ACC112 (cell line): Measurements from ENCODE around the gene LARP6.

Experiments
- H2AFZ ChIP-seq: fragments of 200-600 bp; sonication (generic); one replicate; pipeline ENCODE4 v1.6.0; 2017; ENCODE audit warnings: antibody characterized with exemption, low read length; ENCODE audit not compliant: unreplicated experiment
- H3K27ac ChIP-seq: fragments of 200-600 bp; sonication (generic); 2 replicates; pipeline ENCODE4 v1.5.1; 2014; ENCODE audit warnings: low read depth, mild to moderate bottlenecking, antibody characterized with exemption, low read length, moderate library complexity
- H3K27me3 ChIP-seq: fragments of 200-600 bp; sonication (generic); 2 replicates; pipeline ENCODE4 v1.6.1; 2014; ENCODE audit warnings: mild to moderate bottlenecking, antibody characterized with exemption, low read length, moderate library complexity, mixed read lengths; ENCODE audit not compliant: insufficient read depth
- H3K36me3 ChIP-seq: fragments of 200-600 bp; sonication (generic); 2 replicates; pipeline ENCODE4 v1.6.1; 2016; ENCODE audit warnings: mild to moderate bottlenecking, antibody characterized with exemption, low read length, moderate library complexity, mixed read lengths; ENCODE audit not compliant: insufficient read depth
- H3K4me1 ChIP-seq: fragments of 200-600 bp; sonication (generic); one replicate; pipeline ENCODE4 v1.6.1; 2016; ENCODE audit warnings: low read length, mixed read lengths; ENCODE audit not compliant: insufficient read depth, unreplicated experiment, control insufficient read depth
- H3K4me3 ChIP-seq: fragments of 200-600 bp; sonication (generic); 2 replicates; pipeline ENCODE4 v1.5.1; 2014; ENCODE audit warnings: mild to moderate bottlenecking, low read depth, low read length
- H3K79me2 ChIP-seq: fragments of 200-600 bp; sonication (generic); one replicate; pipeline ENCODE4 v1.6.0; 2016; ENCODE audit warnings: low read length; ENCODE audit not compliant: control insufficient read depth, unreplicated experiment, insufficient read depth

The LARP6 gene

DNA sequence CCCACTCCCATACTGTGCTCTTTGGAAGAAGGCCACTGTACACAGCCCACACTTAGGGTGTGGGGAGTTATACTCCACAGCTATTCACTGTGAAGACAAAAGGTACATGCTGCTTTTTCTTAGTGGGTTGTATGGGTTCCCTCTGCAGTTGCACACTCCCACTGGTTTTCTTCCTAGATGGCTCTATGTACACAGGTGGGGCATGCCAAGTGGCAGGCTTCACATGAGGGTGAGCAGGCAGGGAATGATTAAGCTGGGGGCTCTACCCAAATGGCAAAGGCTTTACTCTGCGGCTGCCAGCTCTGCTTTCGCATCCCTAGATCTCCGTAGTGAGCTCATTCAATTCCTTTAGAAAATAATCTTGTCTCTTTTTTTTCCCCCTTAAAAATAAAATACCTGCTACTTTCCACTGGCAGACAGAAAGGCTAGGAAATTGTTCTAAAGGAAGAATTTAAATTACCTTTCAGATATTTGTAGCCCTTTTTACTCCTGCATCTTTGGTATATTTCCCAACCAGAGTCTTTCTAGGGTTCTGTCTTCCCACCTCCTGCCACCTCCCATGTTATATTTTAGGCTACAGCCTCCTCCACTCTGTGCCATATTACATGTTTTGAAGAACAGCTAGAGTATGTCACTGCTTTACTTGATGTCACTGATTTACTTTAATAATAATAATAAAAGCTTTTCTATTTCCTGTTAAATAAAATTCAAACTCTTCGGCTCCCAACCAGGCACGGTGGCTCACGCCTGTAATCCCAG lies 8.2 kb downstream of the LARP6 start:
- Histone ChIP-seq H3K27ac (no peak overlapping the region), H3K4me1 (no peaks in the 10 kb centered on the region), H3K27me3 (no peaks in the 10 kb centered on the region), H2AFZ (no peak overlapping the region), H3K79me2 (peaks cover 24% of the 10 kb centered on the region), H3K4me3 (no peak overlapping the region), H3K36me3 (peaks cover 15% of the 10 kb centered on the region)

DNA sequence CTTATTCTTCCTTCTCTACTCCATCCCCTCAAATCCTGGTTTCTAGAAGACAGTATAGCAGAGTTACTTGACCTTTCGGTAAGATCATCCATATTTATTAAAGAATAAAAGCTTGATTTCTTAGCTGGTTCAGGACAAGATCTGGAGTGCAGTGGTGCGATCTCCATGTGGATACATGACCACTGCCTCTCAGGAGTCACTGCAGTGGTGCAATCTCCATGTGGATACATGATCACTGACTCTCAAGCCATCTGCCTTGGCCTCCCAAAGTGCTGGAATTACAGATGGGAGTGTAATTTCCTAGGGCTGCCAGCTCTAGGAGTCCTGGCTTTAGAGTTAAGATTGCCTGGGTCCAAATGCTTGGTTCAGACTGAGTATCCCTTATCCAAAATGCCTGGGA lies 16.5 kb downstream of the LARP6 start:
- H3K27ac ChIP-seq, result no peak overlapping the region
- H3K4me1 ChIP-seq, result peaks cover 43% of the 10 kb centered on the region
- H3K79me2 ChIP-seq, result peaks cover 4% of the 10 kb centered on the region
- no peaks in the 10 kb centered on the region for H3K27me3 ChIP-seq
- H2AFZ ChIP-seq, result no peak overlapping the region
- H3K36me3 ChIP-seq, result peaks cover 24% of the 10 kb centered on the region
- H3K4me3 ChIP-seq, result no peak overlapping the region

DNA sequence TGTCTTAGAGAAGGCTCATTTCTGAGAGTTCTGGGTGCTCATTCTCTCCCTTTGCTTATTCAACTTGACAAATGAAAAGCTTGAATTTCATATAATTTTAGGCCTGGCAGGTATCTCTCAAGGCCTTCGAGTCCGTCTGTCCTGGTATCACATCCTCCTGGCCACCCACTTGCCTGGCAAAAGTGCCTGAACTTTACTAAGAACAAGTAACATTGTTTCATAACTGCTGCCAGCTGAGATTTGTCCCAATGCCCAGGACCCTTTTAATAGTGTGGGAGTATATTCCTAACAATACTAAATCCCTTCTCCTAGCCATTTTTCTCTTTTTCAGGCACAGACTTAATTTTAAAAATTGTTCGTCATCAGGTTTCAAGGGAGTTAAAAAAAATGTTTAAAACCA lies 18.1 kb downstream of the LARP6 start:
- H3K27ac ChIP-seq, result no peak overlapping the region
- H3K4me1 ChIP-seq, result peaks cover 43% of the 10 kb centered on the region
- H3K79me2 ChIP-seq, result peaks cover 5% of the 10 kb centered on the region
- H3K4me3 ChIP-seq, result no peak overlapping the region
- no peaks in the 10 kb centered on the region for H3K27me3 ChIP-seq
- H3K36me3 ChIP-seq, result peaks cover 36% of the 10 kb centered on the region
- no peak overlapping the region for H2AFZ ChIP-seq

DNA sequence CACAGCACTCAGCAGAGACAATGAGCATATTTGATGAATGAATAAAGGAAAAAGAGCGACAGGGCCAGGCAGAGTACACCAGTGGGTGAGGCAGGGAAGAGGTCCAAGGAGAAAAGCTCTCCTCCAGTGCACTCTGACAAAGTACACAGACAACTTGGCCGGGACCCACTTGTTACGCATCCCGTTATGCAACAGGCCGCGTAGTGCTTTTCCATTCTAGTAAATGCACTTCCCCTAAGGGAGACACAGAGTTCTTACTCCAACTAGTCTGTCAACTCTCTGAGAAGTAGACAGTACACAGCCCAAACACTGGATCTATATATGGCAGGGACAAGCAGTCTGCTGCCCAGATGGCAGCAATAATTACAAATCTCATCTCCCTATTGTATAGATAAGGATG lies 18.5 kb downstream of the LARP6 start:
- peaks cover 5% of the 10 kb centered on the region for H3K79me2 ChIP-seq
- H3K36me3 ChIP-seq, result peaks cover 36% of the 10 kb centered on the region
- no peak overlapping the region for H2AFZ ChIP-seq
- peaks cover 43% of the 10 kb centered on the region for H3K4me1 ChIP-seq
- no peaks in the 10 kb centered on the region for H3K27me3 ChIP-seq
- no peak overlapping the region for H3K27ac ChIP-seq
- H3K4me3 ChIP-seq, result no peak overlapping the region

DNA sequence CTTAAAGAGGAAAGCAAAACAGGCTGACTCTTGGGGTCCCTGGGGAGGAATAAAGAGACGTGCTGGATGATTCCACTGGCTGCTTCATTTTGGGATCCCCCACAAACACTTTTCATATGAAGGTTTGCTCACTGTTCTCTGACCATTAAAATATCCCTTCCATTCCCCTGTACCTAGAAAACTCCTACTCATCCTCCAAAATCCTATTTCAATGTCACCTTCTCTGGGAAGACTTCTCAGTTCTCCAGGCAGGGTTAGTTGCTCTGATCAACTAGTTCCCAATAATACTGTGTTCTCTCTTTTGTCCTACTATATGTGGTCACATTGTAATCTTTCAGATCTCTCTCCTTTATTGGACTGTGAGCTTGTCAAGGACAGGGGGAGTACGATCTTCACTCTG lies 19.0 kb downstream of the LARP6 start:
- no peaks in the 10 kb centered on the region for H3K27me3 ChIP-seq
- H3K4me3 ChIP-seq, result no peak overlapping the region
- H3K4me1 ChIP-seq, result peaks cover 42% of the 10 kb centered on the region
- no peak overlapping the region for H2AFZ ChIP-seq
- H3K36me3 ChIP-seq, result peaks cover 36% of the 10 kb centered on the region
- peaks cover 5% of the 10 kb centered on the region for H3K79me2 ChIP-seq
- no peak overlapping the region for H3K27ac ChIP-seq

DNA sequence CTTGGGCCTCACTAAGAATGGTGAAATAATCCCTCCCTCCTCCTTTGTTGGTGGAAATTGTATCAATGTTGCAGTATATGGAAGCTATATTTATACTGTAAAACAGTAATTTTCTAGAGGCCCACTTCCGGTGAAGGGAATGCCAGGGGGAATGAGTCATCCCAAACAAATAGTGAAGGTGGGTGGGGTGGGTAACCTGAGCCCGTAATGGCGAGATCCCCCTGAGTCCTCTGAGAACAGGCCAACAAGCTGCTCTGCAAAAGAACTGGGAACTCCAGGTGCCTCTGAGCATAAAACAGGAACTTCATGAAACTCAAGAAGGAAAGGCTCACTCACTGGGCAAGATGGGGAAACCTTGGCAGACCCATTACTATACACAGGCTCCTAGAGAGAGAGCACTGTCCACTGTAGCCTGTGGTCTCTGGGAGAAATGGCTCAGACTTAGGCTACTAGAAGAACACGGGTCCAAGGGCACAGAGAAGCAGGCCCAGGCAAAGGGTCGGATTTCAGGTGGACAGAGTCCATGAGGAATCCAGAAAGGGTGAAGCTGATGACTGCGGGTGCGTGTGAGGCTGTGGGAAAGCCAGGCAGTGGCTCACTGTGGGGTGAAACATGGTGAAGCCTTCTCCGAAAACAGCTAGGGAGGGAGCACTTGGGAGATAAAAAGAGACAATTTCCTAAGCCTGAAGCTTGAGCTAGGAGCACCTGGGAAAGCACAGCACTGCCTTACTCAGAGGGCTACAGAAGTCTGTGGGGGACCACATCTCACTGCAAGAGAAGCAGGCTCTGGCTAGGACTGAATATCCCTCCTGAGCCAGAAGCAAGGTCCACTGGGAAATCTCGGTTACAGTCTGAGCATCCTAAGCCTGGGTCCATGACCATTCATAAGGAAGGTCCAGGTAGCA lies 19.8 kb downstream of the LARP6 start:
- H3K36me3 ChIP-seq, result peaks cover 36% of the 10 kb centered on the region
- H3K79me2 ChIP-seq, result peaks cover 5% of the 10 kb centered on the region
- peak overlapping the region; percentile 15 for H2AFZ ChIP-seq
- H3K27ac ChIP-seq, result peak overlapping the region; percentile 77
- H3K4me3 ChIP-seq, result peak overlapping the region; percentile 32; the same call in 1 of the 2 replicates
- no peaks in the 10 kb centered on the region for H3K27me3 ChIP-seq
- H3K4me1 ChIP-seq, result peaks cover 34% of the 10 kb centered on the region

DNA sequence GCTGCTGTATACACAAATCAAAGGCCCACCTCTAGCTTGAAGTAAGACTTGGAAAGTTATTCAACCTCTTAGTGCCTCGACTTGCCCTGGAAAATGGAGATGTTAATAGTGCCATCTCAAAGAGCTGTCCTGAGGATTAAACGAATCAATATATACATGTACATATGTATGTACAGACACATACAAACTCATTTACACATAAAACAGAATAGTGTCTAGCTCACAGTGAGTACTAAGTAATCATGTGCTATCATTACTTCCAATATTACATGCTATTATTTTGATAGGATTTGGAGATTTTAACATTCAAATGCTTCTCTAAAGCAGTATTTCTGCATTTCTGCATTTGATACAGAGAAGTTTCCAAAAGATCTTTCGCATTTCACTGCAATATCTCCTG lies 20.5 kb downstream of the LARP6 start:
- peaks cover 36% of the 10 kb centered on the region for H3K36me3 ChIP-seq
- peak overlapping the region; percentile 32; the same call in 1 of the 2 replicates for H3K4me3 ChIP-seq
- no peaks in the 10 kb centered on the region for H3K27me3 ChIP-seq
- no peak overlapping the region for H2AFZ ChIP-seq
- peaks cover 32% of the 10 kb centered on the region for H3K4me1 ChIP-seq
- H3K27ac ChIP-seq, result peak overlapping the region; percentile 77
- H3K79me2 ChIP-seq, result peaks cover 5% of the 10 kb centered on the region

DNA sequence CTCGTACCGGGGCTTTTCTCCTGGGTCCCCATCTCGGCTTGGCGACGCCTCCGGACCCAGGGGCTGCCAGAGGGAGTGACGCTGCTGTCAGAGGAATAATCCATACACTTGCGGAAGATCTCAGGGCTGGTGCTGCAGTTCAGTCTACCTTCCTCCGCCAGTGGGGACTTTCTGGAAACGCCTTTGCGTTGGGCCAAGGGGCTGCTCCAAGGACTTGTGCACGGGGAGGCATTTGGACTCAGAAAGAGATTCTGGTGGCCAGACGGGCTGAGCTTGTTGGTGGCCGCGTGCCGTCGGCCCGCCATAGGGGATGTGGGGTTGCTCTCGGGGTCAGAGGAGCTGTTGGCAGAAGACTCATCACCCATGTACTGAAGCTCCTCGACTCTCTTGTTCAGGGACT lies 21.8 kb downstream of the LARP6 start:
- peaks cover 32% of the 10 kb centered on the region for H3K4me1 ChIP-seq
- peaks cover 36% of the 10 kb centered on the region for H3K36me3 ChIP-seq
- H3K27ac ChIP-seq, result no peak overlapping the region
- H3K27me3 ChIP-seq, result no peaks in the 10 kb centered on the region
- H3K79me2 ChIP-seq, result peaks cover 5% of the 10 kb centered on the region
- no peak overlapping the region for H3K4me3 ChIP-seq
- no peak overlapping the region for H2AFZ ChIP-seq

DNA sequence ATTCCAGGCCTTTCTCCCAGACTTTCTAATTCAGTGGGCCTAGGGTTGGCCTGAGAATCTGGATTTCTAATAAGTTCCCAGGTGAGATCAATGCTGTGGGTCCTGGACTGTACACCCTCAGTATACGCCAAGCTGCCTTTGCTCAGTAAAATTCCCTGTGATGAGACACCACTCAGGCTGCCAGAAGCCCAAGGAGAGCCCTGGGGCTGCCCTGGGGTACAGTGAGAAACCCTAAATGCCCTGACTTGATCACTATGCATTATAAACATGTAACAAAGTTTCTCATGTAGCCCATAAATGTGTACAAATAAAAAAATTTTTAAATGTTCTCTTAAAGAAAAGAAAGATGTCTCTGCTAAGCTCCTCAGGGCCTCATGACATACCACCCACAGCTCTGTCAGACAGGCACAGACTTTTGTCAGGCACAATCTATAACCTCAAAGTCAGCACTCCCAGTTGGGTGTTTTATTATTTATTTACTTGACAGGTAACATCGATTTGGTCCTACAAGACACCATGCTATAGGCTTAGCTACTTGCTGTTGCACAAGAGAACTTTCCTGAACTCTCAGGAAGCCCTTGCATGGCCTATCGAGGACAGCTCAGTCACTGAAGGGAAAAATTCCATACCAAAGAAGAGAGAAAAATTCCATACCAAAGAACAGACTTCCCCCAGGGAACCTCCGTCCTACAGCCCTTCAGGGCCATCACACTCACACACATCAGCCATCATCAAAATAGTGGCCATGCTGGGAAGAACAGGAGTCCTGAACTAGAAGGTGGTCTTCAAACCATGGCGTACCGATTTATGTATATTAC lies 22.7 kb downstream of the LARP6 start:
- Histone ChIP-seq H3K36me3 (peaks cover 33% of the 10 kb centered on the region), H2AFZ (no peak overlapping the region), H3K27me3 (no peaks in the 10 kb centered on the region), H3K27ac (no peak overlapping the region), H3K4me1 (peaks cover 39% of the 10 kb centered on the region), H3K79me2 (peaks cover 5% of the 10 kb centered on the region), H3K4me3 (no peak overlapping the region)

DNA sequence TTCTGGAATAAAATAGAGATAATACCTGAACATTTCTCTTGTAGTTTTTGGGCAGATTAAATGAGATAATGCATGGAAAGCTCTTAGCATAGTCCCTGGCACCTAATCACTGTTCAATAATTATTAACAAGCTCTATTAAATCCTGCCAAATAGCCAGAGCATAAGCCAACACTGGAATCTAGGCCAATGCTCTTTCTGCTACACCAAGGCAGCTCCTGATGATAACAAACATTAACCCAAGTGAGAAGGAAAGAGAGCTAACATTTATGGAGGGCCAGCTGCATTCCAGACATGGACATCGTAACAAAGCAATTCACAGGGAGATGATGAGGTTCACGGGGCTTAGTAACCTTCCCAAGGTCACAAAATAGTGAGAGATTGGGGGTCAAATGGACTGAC lies 23.3 kb downstream of the LARP6 start:
- Histone ChIP-seq H2AFZ (no peak overlapping the region), H3K27me3 (no peaks in the 10 kb centered on the region), H3K27ac (no peak overlapping the region), H3K79me2 (peaks cover 5% of the 10 kb centered on the region), H3K4me3 (no peak overlapping the region), H3K4me1 (peaks cover 43% of the 10 kb centered on the region), H3K36me3 (peaks cover 26% of the 10 kb centered on the region)
